PC-9 (cell line): ENCODE data around the gene FAM83C. TPM values are rescaled to one million over a fixed set of nuclear protein-coding genes. Genes with fewer than 3 reads are reported as not detected.

Experiments
- BruUV-seq: library from RNA; stranded (reverse); fragments of 400-500 nt; replicated peaks from 2 replicates; lab custom pipeline; 2021; lab: Mats Ljungman, UMichigan
- CTCF ChIA-PET: fragments of 300-600 bp; sonication (Branson Sonifier 250); formaldehyde crosslinking; loops from one replicate; lab custom pipeline; 2022; ENCODE audit warnings: antibody characterized with exemption; lab: Charles Lee
- POLR2A ChIA-PET: fragments of 300-600 bp; sonication (Branson Sonifier 250); formaldehyde crosslinking; loops from one replicate; lab custom pipeline; 2022; ENCODE audit warnings: antibody characterized with exemption; ENCODE audit not compliant: unreplicated experiment; lab: Charles Lee
- DNase-seq, 2 experiments: peaks; one replicate each; pipeline versions ENCODE4 v3.0.0 to v3.0.0-alpha.2; 2015 to 2022; ENCODE audit warnings: mixed read lengths in 1 of 2
- H2AFZ ChIP-seq: fragments of 200-600 bp; sonication (generic); 2 replicates; pipeline ENCODE4 v1.8.1; 2017; ENCODE audit warnings: antibody characterized with exemption
- H3F3A ChIP-seq: fragments of 200-600 bp; sonication (generic); 2 replicates; pipeline ENCODE4 v1.8.1; 2017; ENCODE audit warnings: antibody characterized with exemption, mild to moderate bottlenecking, low read depth; ENCODE audit not compliant: insufficient read depth
- H3K27ac ChIP-seq: fragments of 200-600 bp; sonication (generic); 2 replicates; pipeline ENCODE4 v1.6.1; 2016; ENCODE audit warnings: mixed run types
- H3K27me3 ChIP-seq: fragments of 200-600 bp; sonication (generic); 2 replicates; pipeline ENCODE4 v1.6.1; 2016; ENCODE audit warnings: low read depth, mixed run types; ENCODE audit not compliant: insufficient read depth
- H3K36me3 ChIP-seq: fragments of 200-600 bp; sonication (generic); 2 replicates; pipeline ENCODE4 v1.6.1; 2016; ENCODE audit warnings: low read depth, mixed run types
- H3K4me1 ChIP-seq: fragments of 200-600 bp; sonication (generic); replicated peaks from 2 replicates; pipeline ENCODE4 v1.6.1; 2016; ENCODE audit warnings: mixed run types; ENCODE audit not compliant: insufficient read depth
- H3K4me2 ChIP-seq: fragments of 200-600 bp; sonication (generic); 2 replicates; pipeline ENCODE4 v1.6.1; 2017; ENCODE audit warnings: mixed run types
- H3K4me3 ChIP-seq: fragments of 200-600 bp; sonication (generic); 2 replicates; pipeline ENCODE4 v1.6.1; 2016; ENCODE audit warnings: mixed run types
- H3K79me2 ChIP-seq: fragments of 200-600 bp; sonication (generic); 2 replicates; pipeline ENCODE4 v1.6.1; 2017; ENCODE audit warnings: low read depth, mixed run types
- H3K9me2 ChIP-seq: fragments of 200-600 bp; sonication (generic); 2 replicates; pipeline ENCODE4 v1.8.1; 2017; ENCODE audit warnings: mild to moderate bottlenecking; ENCODE audit not compliant: insufficient read depth
- H3K9me3 ChIP-seq: fragments of 200-600 bp; sonication (generic); 2 replicates; pipeline ENCODE4 v1.8.1; 2016; ENCODE audit warnings: low read depth; ENCODE audit not compliant: insufficient read depth
- H4K20me1 ChIP-seq: fragments of 200-600 bp; sonication (generic); 2 replicates; pipeline ENCODE4 v1.8.1; 2017; ENCODE audit not compliant: insufficient read depth
- CTCF ChIP-seq: fragments of 200-600 bp; sonication (generic); conservative IDR thresholded peaks from 2 replicates; pipeline ENCODE4 v1.6.1; 2017; ENCODE audit warnings: mixed run types, antibody characterized with exemption, mild to moderate bottlenecking, moderate library complexity
- EZH2 ChIP-seq: fragments of 200-600 bp; sonication (generic); IDR thresholded peaks from 2 replicates; pipeline ENCODE4 v1.8.0; 2017; ENCODE audit warnings: antibody characterized with exemption, low read depth
- intact Hi-C: fragments of 100-400 bp; cut with micrococcal nuclease; formaldehyde crosslinking; loops from one replicate; pipeline ENCODE4 v1.10.0; 2022; ENCODE audit not compliant: unreplicated experiment
- total RNA-seq: library from RNA; stranded (reverse); gene quantifications from 2 replicates; pipeline ENCODE4 v1.2.3, GENCODE V29; 2021

FAM83C gene
- total RNA-seq, 1 experiment from 2014 or later = not detected

- no peaks in the 10 kb centered on the region for H3K27me3 ChIP-seq
- no peaks in the 10 kb centered on the region for H3K4me1 ChIP-seq
- no peak overlapping the region for H3K4me2 ChIP-seq
- no peak overlapping the region for H2AFZ ChIP-seq
- H3F3A ChIP-seq = no peaks in the 10 kb centered on the region; the same call in 1 of the 2 replicates
- no peak overlapping the region for H3K4me3 ChIP-seq
- no peaks in the 10 kb centered on the region for H3K9me3 ChIP-seq
- intact Hi-C loops = no loop called here
- no TSS peak for BruUV-seq
- ChIA-PET POLR2A (interaction anchor here (0.6 kb wide), 1 partner anchor 474 kb away, joined by 5 read pairs; no protein-coding TSS in a partner anchor), CTCF (interaction anchor here (0.5 to 0.6 kb wide), 2 partner anchors 13 to 97 kb away, joined by 3 to 5 read pairs; no protein-coding TSS in a partner anchor)
- H3K79me2 ChIP-seq = no peaks in the 10 kb centered on the region
- H3K9me2 ChIP-seq = no peaks in the 10 kb centered on the region
- TF ChIP-seq EZH2 = no peak
- TF ChIP-seq CTCF = no peak
- no peaks in the 10 kb centered on the region for H3K36me3 ChIP-seq
- H4K20me1 ChIP-seq = no peaks in the 10 kb centered on the region
- H3K27ac ChIP-seq = no peak overlapping the region
- no peak for DNase-seq
Measured at GRCh38 chr20:35290186-35290886, 1.9 kb downstream of the FAM83C start.

- no peaks in the 10 kb centered on the region; the same call in 1 of the 2 replicates for H3K36me3 ChIP-seq
- peaks cover 9% of the 10 kb centered on the region for H3K79me2 ChIP-seq
- H3K9me3 ChIP-seq = no peaks in the 10 kb centered on the region
- H3K27ac ChIP-seq = no peak overlapping the region
- no peak for TF ChIP-seq CTCF
- TF ChIP-seq EZH2 = no peak
- H3K9me2 ChIP-seq = no peaks in the 10 kb centered on the region
- H3K4me2 ChIP-seq = no peak overlapping the region
- H3F3A ChIP-seq = peaks cover 7% of the 10 kb centered on the region; the same call in 1 of the 2 replicates
- no peaks in the 10 kb centered on the region for H3K27me3 ChIP-seq
- peaks cover under 1% of the 10 kb centered on the region; the same call in 1 of the 2 replicates for H3K4me1 ChIP-seq
- no TSS peak for BruUV-seq
- intact Hi-C loops = no loop called here
- POLR2A ChIA-PET = interaction anchor here (0.6 kb wide), 1 partner anchor 1719 kb away, joined by 4 read pairs; no protein-coding TSS in a partner anchor
- no peak overlapping the region for H2AFZ ChIP-seq
- CTCF ChIA-PET = interaction anchor here (0.6 kb wide), 1 partner anchor 99 kb away, joined by 4 read pairs; no protein-coding TSS in a partner anchor
- H4K20me1 ChIP-seq = peaks cover 2% of the 10 kb centered on the region; the same call in 1 of the 2 replicates
- no peak overlapping the region for H3K4me3 ChIP-seq
- DNase-seq = no peak
Measured at GRCh38 chr20:35288325-35289060, 3.7 kb downstream of the FAM83C start.

GRCh38 chr20:35287509-35288324, 4.5 kb downstream of the FAM83C start:
- Histone ChIP-seq H3K27me3 (no peaks in the 10 kb centered on the region), H4K20me1 (peaks cover 4% of the 10 kb centered on the region; the same call in 1 of the 2 replicates), H3K4me2 (no peak overlapping the region), H3F3A (peaks cover 14% of the 10 kb centered on the region; the same call in 1 of the 2 replicates), H2AFZ (no peak overlapping the region), H3K27ac (no peak overlapping the region), H3K79me2 (peaks cover 16% of the 10 kb centered on the region), H3K9me3 (no peaks in the 10 kb centered on the region), H3K4me1 (peaks cover 9% of the 10 kb centered on the region), H3K9me2 (no peaks in the 10 kb centered on the region), H3K4me3 (no peak overlapping the region), H3K36me3 (no peaks in the 10 kb centered on the region; the same call in 1 of the 2 replicates)
- intact Hi-C loops = no loop called here
- ChIA-PET CTCF (interaction anchor here (0.5 to 0.6 kb wide), 2 partner anchors 100 to 454 kb away, joined by 3 to 4 read pairs; no protein-coding TSS in a partner anchor), POLR2A (interaction anchor here (0.6 kb wide), 1 partner anchor 16 kb away, joined by 3 read pairs; no protein-coding TSS in a partner anchor)
- no peak for DNase-seq
- TF ChIP-seq CTCF (no peak), EZH2 (no peak)
- BruUV-seq = no TSS peak
